H9 (cell line): Measurements from ENCODE around the gene LRRC8A. TPM values are rescaled to one million over a fixed set of nuclear protein-coding genes. Genes with fewer than 3 reads are reported as not detected.

Experiments used
- DNase-seq: peaks from one replicate; pipeline ENCODE4 v3.0.0-alpha.2; 2017
- H2AFZ ChIP-seq: one replicate; pipeline ENCODE4 v1.6.1; 2013; ENCODE audit warnings: mild to moderate bottlenecking, low read length, control low read depth, moderate library complexity
- H2AK5ac ChIP-seq: 2 replicates; pipeline ENCODE4 v1.6.1; 2013; ENCODE audit warnings: low read length, control low read depth, mixed read lengths; ENCODE audit not compliant: insufficient read length
- H2BK120ac ChIP-seq: one replicate; pipeline ENCODE4 v1.6.1; 2013; ENCODE audit warnings: low read depth, mild to moderate bottlenecking, low read length, control low read depth, inconsistent platforms; ENCODE audit not compliant: poor library complexity, severe bottlenecking
- H2BK12ac ChIP-seq: 2 replicates; pipeline ENCODE4 v1.6.1; 2013; ENCODE audit warnings: low read length, control low read depth, mixed read lengths, low read depth; ENCODE audit not compliant: insufficient read length
- H2BK15ac ChIP-seq: 2 replicates; pipeline ENCODE4 v1.6.1; 2013; ENCODE audit warnings: low read depth, low read length, control low read depth
- H2BK20ac ChIP-seq: one replicate; pipeline ENCODE4 v1.6.1; 2013; ENCODE audit warnings: low read depth, mild to moderate bottlenecking, low read length, control low read depth, inconsistent platforms; ENCODE audit not compliant: poor library complexity, severe bottlenecking
- H2BK5ac ChIP-seq: 2 replicates; pipeline ENCODE4 v1.6.1; 2013; ENCODE audit warnings: low read length, control low read depth, mixed read lengths; ENCODE audit not compliant: insufficient read length
- H3K14ac ChIP-seq: 2 replicates; pipeline ENCODE4 v1.6.1; 2013; ENCODE audit warnings: low read length, control low read depth; ENCODE audit not compliant: insufficient read depth
- H3K18ac ChIP-seq: 2 replicates; pipeline ENCODE4 v1.6.1; 2013; ENCODE audit warnings: low read depth, mild to moderate bottlenecking, mixed read lengths, low read length, control low read depth; ENCODE audit not compliant: insufficient read length
- H3K23ac ChIP-seq: 2 replicates; pipeline ENCODE4 v1.6.1; 2013; ENCODE audit warnings: low read length, control low read depth, mixed read lengths, low read depth; ENCODE audit not compliant: insufficient read length
- H3K23me2 ChIP-seq: 2 replicates; pipeline ENCODE4 v1.6.1; 2013; ENCODE audit warnings: low read depth, mild to moderate bottlenecking, mixed read lengths, low read length, control low read depth; ENCODE audit not compliant: insufficient read length, poor library complexity, severe bottlenecking
- H3K27ac ChIP-seq: 2 replicates; pipeline ENCODE4 v1.5.1; 2013; ENCODE audit warnings: low read length, control low read depth, mixed read lengths, low read depth; ENCODE audit not compliant: insufficient read length
- H3K27me3 ChIP-seq: 2 replicates; pipeline ENCODE4 v1.6.1; 2013; ENCODE audit warnings: low read length, control low read depth, inconsistent platforms; ENCODE audit not compliant: insufficient read depth
- H3K4ac ChIP-seq: 2 replicates; pipeline ENCODE4 v1.6.1; 2013; ENCODE audit warnings: low read depth, mild to moderate bottlenecking, control low read depth, inconsistent platforms, low read length, moderate library complexity
- H3K4me1 ChIP-seq: 2 replicates; pipeline ENCODE4 v1.6.1; 2013; ENCODE audit warnings: low read length, control low read depth, inconsistent platforms; ENCODE audit not compliant: insufficient read depth
- H3K4me2 ChIP-seq: 2 replicates; pipeline ENCODE4 v1.6.1; 2013; ENCODE audit warnings: low read length, control low read depth, mixed read lengths; ENCODE audit not compliant: insufficient read length, insufficient read depth
- H3K56ac ChIP-seq: 2 replicates; pipeline ENCODE4 v1.6.1; 2013; ENCODE audit warnings: low read depth, mild to moderate bottlenecking, mixed read lengths, low read length, control low read depth; ENCODE audit not compliant: insufficient read length
- H3K79me1 ChIP-seq: 2 replicates; pipeline ENCODE4 v1.6.1; 2013; ENCODE audit warnings: low read depth, mild to moderate bottlenecking, moderate library complexity, low read length, control low read depth, inconsistent platforms; ENCODE audit not compliant: insufficient read depth, poor library complexity, severe bottlenecking
- H3K79me2 ChIP-seq: 2 replicates; pipeline ENCODE4 v1.6.1; 2013; ENCODE audit warnings: low read length, control low read depth, inconsistent platforms; ENCODE audit not compliant: insufficient read depth
- H3K9ac ChIP-seq: 2 replicates; pipeline ENCODE4 v1.6.1; 2013; ENCODE audit warnings: low read length, control low read depth, mixed read lengths; ENCODE audit not compliant: insufficient read length; ENCODE audit errors: extremely low read depth
- H3K9me3 ChIP-seq: one replicate; pipeline ENCODE4 v1.6.1; 2013; ENCODE audit warnings: low read depth, low read length, inconsistent platforms; ENCODE audit not compliant: control insufficient read depth
- H3T11ph ChIP-seq: one replicate; pipeline ENCODE4 v1.6.1; 2013; ENCODE audit warnings: mild to moderate bottlenecking, low read length, control low read depth, inconsistent platforms
- H4K20me1 ChIP-seq: one replicate; pipeline ENCODE4 v1.6.1; 2013; ENCODE audit not compliant: control insufficient read depth, insufficient read length, insufficient read depth
- H4K5ac ChIP-seq: 2 replicates; pipeline ENCODE4 v1.6.1; 2013; ENCODE audit warnings: low read depth, mild to moderate bottlenecking, mixed read lengths, low read length, control low read depth; ENCODE audit not compliant: insufficient read length
- H4K8ac ChIP-seq: replicated peaks from 2 replicates; pipeline ENCODE4 v1.6.1; 2013; ENCODE audit warnings: low read length, control low read depth, mixed read lengths, low read depth; ENCODE audit not compliant: insufficient read length
- H4K91ac ChIP-seq: 2 replicates; pipeline ENCODE4 v1.6.1; 2013; ENCODE audit warnings: low read depth, mild to moderate bottlenecking, moderate library complexity, mixed read lengths, low read length, control low read depth; ENCODE audit not compliant: insufficient read length
- H3K27ac Mint-ChIP-seq, 3 experiments: 2 replicates in 2 of 3; 3 replicates in 1 of 3; pipeline ENCODE4 v1.8.0; 2020 to 2021; ENCODE audit warnings: mixed read lengths in 3 of 3, mild to moderate bottlenecking in 1 of 3, moderate library complexity in 1 of 3
- H3K27me3 Mint-ChIP-seq: 2 replicates; pipeline ENCODE4 v1.8.0; 2021; ENCODE audit warnings: low read depth, mild to moderate bottlenecking, moderate library complexity, mixed read lengths
- H3K36me3 Mint-ChIP-seq, 3 experiments: 2 replicates in 2 of 3; 3 replicates in 1 of 3; pipeline ENCODE4 v1.8.0; 2020 to 2021; ENCODE audit warnings: low read depth in 3 of 3, mixed read lengths in 3 of 3; ENCODE audit not compliant: insufficient read depth in 1 of 3
- H3K4me1 Mint-ChIP-seq, 2 experiments: 2 replicates each; pipeline ENCODE4 v1.8.0; 2020; ENCODE audit warnings: mixed read lengths in 2 of 2
- H3K4me3 Mint-ChIP-seq, 2 experiments: 2 replicates in 1 of 2; 3 replicates in 1 of 2; pipeline ENCODE4 v1.8.0; 2020 to 2021; ENCODE audit warnings: mild to moderate bottlenecking in 2 of 2, mixed read lengths in 2 of 2, moderate library complexity in 1 of 2
- H3K9me3 Mint-ChIP-seq, 2 experiments: 2 replicates in 1 of 2; 3 replicates in 1 of 2; pipeline ENCODE4 v1.8.0; 2020; ENCODE audit warnings: mild to moderate bottlenecking in 2 of 2, mixed read lengths in 2 of 2, moderate library complexity in 1 of 2
- WGBS: extraction: QIAGEN DNeasy Blood & Tissue Kit; methylation state at CpG from one replicate; pipeline ENCODE4 v1.1.7; 2013; ENCODE audit warnings: missing lambda C conversion rate, low lambda C conversion rate, mixed read lengths; ENCODE audit not compliant: insufficient read length; ENCODE audit errors: extremely low coverage; 5-methylcytosine and 5-hydroxymethylcytosine counted together
- total RNA-seq: library from RNA; stranded (reverse); gene quantifications from 2 replicates; pipeline ENCODE4 v1.2.1, GENCODE V29; 2021
- TF ChIP-seq, protein P1 (sequence below): fragments of 200-600 bp; sonication (generic); conservative IDR thresholded peaks from 3 replicates; pipeline ENCODE4 v1.8.0; 2021; ENCODE audit warnings: antibody characterized with exemption, mild to moderate bottlenecking

LRRC8A gene
- total RNA-seq, 1 experiment from 2014 or later, result 76.0 TPM

DNA sequence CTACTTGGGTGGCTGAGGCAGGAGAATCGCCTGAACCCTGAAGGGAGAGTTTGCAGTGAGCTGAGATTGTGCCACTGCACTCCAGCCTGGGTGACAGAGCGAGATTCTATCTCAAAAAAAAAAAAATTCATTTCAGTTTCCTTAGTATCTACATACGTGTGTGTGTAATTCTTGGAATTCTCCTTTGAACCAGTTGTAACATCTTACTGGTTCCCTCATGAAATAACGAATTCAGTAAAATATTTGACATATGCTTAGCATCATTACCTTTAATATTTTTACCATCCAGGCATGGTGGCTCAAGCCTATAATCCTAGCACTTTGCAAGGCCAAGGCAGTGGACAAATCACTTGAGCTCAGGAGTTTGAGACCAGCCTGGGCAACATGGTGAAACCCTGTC lies 47.6 kb downstream of the LRRC8A start:
- TF ChIP-seq, protein P1, sequence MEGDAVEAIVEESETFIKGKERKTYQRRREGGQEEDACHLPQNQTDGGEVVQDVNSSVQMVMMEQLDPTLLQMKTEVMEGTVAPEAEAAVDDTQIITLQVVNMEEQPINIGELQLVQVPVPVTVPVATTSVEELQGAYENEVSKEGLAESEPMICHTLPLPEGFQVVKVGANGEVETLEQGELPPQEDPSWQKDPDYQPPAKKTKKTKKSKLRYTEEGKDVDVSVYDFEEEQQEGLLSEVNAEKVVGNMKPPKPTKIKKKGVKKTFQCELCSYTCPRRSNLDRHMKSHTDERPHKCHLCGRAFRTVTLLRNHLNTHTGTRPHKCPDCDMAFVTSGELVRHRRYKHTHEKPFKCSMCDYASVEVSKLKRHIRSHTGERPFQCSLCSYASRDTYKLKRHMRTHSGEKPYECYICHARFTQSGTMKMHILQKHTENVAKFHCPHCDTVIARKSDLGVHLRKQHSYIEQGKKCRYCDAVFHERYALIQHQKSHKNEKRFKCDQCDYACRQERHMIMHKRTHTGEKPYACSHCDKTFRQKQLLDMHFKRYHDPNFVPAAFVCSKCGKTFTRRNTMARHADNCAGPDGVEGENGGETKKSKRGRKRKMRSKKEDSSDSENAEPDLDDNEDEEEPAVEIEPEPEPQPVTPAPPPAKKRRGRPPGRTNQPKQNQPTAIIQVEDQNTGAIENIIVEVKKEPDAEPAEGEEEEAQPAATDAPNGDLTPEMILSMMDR, result no peak
- Histone ChIP-seq H2BK15ac (no peak overlapping the region), H3K27ac (no peak overlapping the region), H3T11ph (no peak overlapping the region), H2BK12ac (no peak overlapping the region), H2AFZ (no peak overlapping the region), H3K23ac (no peak overlapping the region), H3K79me1 (no peaks in the 10 kb centered on the region), H3K9me3 (no peaks in the 10 kb centered on the region), H4K20me1 (no peaks in the 10 kb centered on the region), H2BK120ac (no peak overlapping the region), H3K18ac (no peak overlapping the region), H4K5ac (no peak overlapping the region), H3K4me1 (no peaks in the 10 kb centered on the region), H3K4ac (no peak overlapping the region), H3K27me3 (no peaks in the 10 kb centered on the region), H2BK5ac (no peak overlapping the region), H4K91ac (no peak overlapping the region), H3K9ac (no peak overlapping the region), H3K23me2 (no peaks in the 10 kb centered on the region), H4K8ac (no peak overlapping the region), H3K56ac (no peak overlapping the region), H2AK5ac (no peak overlapping the region), H2BK20ac (no peak overlapping the region), H3K4me2 (no peak overlapping the region), H3K79me2 (no peaks in the 10 kb centered on the region), H3K14ac (no peak overlapping the region)
- Mint-ChIP-seq H3K27me3 (no peaks in the 10 kb centered on the region; the same call in 1 of the 2 replicates), H3K9me3 (no peaks in the 10 kb centered on the region), H3K27ac (no peak overlapping the region), H3K4me1 (peaks cover 5 to 6% of the 10 kb centered on the region in 2 experiments), H3K4me3 (no peak overlapping the region), H3K36me3 (0 out of 7 replicates have a peak, but pooled peaks cover 0 to 3% (median 0%) of the 10 kb centered on the region in 3 experiments)
- no peak for DNase-seq
- WGBS, result no CpG with 5 or more reads among the region's 4 CpGs
